Stomach (tissue), 9 donors: ENCODE measurements around the gene C1QB. TPM values are rescaled to one million over a fixed set of nuclear protein-coding genes. Genes with fewer than 3 reads are reported as not detected.

ENCODE experiments used
- DNase-seq, 2 donors: peaks; one replicate each; pipeline versions ENCODE4 v3.0.0 to v3.0.0-alpha.2; 2013 to 2019
- H3K27ac ChIP-seq, 5 donors: fragments of 200-600 bp in 4 of 5; sonication (generic) in 4 of 5; one replicate each; pipeline ENCODE4 v1.5.1; 2013 to 2019; ENCODE audit warnings: mild to moderate bottlenecking in 1 of 5, moderate library complexity in 1 of 5
- H3K27me3 ChIP-seq, 3 donors: fragments of 200-600 bp; sonication (generic); one replicate each; pipeline ENCODE4 v1.5.1; 2017 to 2019; ENCODE audit warnings: mixed run types in 1 of 3
- H3K36me3 ChIP-seq, 4 donors: fragments of 200-600 bp; sonication (generic); 1 replicate in 3 of 4; 2 replicates in 1 of 4; pipeline ENCODE4 v1.5.1; 2016 to 2019
- H3K4me1 ChIP-seq, 4 donors: fragments of 200-600 bp; sonication (generic); one replicate each; pipeline ENCODE4 v1.5.1; 2016 to 2019
- H3K4me3 ChIP-seq, 4 donors: fragments of 200-600 bp; sonication (generic) in 3 of 4; one replicate each; pipeline ENCODE4 v1.5.1; 2016 to 2019; ENCODE audit warnings: mild to moderate bottlenecking in 1 of 4
- H3K9me3 ChIP-seq, 4 donors: fragments of 200-600 bp; sonication (generic); one replicate each; pipeline ENCODE4 v1.5.1; 2016 to 2019
- EP300 ChIP-seq: sonication (generic); formaldehyde crosslinking; IDR thresholded peaks from one replicate; pipeline ENCODE4 v1.6.1; 2017; ENCODE audit warnings: antibody characterized with exemption
- POLR2A ChIP-seq, 4 donors: fragments of 450-650 bp; IDR thresholded peaks; one replicate each; pipeline ENCODE4 v1.6.1; 2016; ENCODE audit warnings: antibody characterized with exemption in 4 of 4, control low read depth in 2 of 4, mild to moderate bottlenecking in 1 of 4, moderate library complexity in 1 of 4
- POLR2AphosphoS5 ChIP-seq, 3 donors: sonication (generic); formaldehyde crosslinking; IDR thresholded peaks; one replicate each; pipeline ENCODE4 v1.6.1; 2016; ENCODE audit warnings: antibody characterized with exemption in 3 of 3
- WGBS, 5 donors: extraction: QIAGEN DNeasy Blood & Tissue Kit in 3 of 5; methylation state at CpG; one replicate each; pipeline versions ENCODE4 v1.1.5 to v1.1.7; 2013 to 2018; 5-methylcytosine and 5-hydroxymethylcytosine counted together
- intact Hi-C: fragments of 100-400 bp; cut with DNase I; formaldehyde crosslinking; loops from one replicate; pipeline ENCODE4 v1.15.1; 2023; ENCODE audit warnings: low total_unique reads
- polyA plus RNA-seq, 3 donors: library from polyadenylated mRNA; stranded (reverse); fragments of 200-250 nt; gene quantifications; one replicate each; pipeline ENCODE4 v1.2.3, GENCODE V29; 2013
- total RNA-seq, 5 donors: library from RNA; depleted of rRNA; stranded (reverse); fragments of >200 nt; gene quantifications; one replicate each; pipeline versions ENCODE4 v1.1.0 to v1.2.3, GENCODE V29; 2014 to 2016
- TF ChIP-seq, protein P1 (sequence below), 7 experiments: fragments of 450-650 bp in 4 of 7; fragments of 200-600 bp in 3 of 7; sonication (generic) in 3 of 7; IDR thresholded peaks; one replicate each; pipeline ENCODE4 v1.5.1; 2016 to 2019; ENCODE audit warnings: antibody characterized with exemption in 7 of 7, control low read depth in 2 of 7, mild to moderate bottlenecking in 1 of 7
- donor health status: healthy with polysubstance abuse.
- donor health status: Bipolar disorder and iron deficiency.
- donor health status: healthy.

The C1QB gene
- total and polyA plus RNA-seq, 8 donors: 49.8 to 223 (median 81.2) TPM

- no peaks in the 10 kb centered on the region for H3K9me3 ChIP-seq
- H3K4me3 ChIP-seq: no peak overlapping the region
- no peak overlapping the region for H3K27ac ChIP-seq
- TF ChIP-seq EP300 (no peak), POLR2AphosphoS5 (IDR thresholded peaks at IDR 0.05) (no peak), POLR2A (IDR thresholded peaks at IDR 0.05) (no peak)
- TF ChIP-seq, protein P1, sequence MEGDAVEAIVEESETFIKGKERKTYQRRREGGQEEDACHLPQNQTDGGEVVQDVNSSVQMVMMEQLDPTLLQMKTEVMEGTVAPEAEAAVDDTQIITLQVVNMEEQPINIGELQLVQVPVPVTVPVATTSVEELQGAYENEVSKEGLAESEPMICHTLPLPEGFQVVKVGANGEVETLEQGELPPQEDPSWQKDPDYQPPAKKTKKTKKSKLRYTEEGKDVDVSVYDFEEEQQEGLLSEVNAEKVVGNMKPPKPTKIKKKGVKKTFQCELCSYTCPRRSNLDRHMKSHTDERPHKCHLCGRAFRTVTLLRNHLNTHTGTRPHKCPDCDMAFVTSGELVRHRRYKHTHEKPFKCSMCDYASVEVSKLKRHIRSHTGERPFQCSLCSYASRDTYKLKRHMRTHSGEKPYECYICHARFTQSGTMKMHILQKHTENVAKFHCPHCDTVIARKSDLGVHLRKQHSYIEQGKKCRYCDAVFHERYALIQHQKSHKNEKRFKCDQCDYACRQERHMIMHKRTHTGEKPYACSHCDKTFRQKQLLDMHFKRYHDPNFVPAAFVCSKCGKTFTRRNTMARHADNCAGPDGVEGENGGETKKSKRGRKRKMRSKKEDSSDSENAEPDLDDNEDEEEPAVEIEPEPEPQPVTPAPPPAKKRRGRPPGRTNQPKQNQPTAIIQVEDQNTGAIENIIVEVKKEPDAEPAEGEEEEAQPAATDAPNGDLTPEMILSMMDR (IDR thresholded peaks at IDR 0.05): no peak
- peaks cover 0 to 20% (median 0%) of the 10 kb centered on the region in 3 donors for H3K27me3 ChIP-seq
- 83 to 90% (median 88%) methylated on average over 2 of the region's 2 CpGs for WGBS, 5 donors
- no peaks in the 10 kb centered on the region for H3K4me1 ChIP-seq
- DNase-seq: no peak
- no peaks in the 10 kb centered on the region for H3K36me3 ChIP-seq
- intact Hi-C loops: no loop called here
Observed at GRCh38 chr1:22661880-22662279, 8.8 kb downstream of the C1QB start.

DNA sequence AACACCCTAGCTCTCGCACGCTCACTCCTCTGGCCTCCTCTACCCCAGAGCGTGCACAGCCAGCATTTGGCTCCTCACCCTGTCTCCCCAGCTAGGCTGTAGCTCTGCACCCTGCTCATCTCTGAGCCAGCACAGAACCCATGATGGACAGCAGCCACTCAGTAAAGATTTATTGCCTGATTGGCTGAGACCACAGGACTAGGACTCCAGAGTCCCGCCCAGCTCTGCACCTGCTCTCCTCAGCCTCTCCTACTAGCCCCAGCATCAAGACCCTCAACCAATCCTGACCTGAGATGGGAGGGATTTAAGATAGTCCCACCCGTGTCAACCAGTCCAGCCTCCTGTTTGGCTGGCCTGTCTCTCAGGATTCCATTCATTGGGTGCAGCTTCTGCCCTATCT lies 9.3 kb downstream of the C1QB start:
- peak in 1 of 2 donors; percentile 48 for DNase-seq
- TF ChIP-seq, protein P1 (IDR thresholded peaks at IDR 0.05): no peak
- no peak for TF ChIP-seq EP300
- TF ChIP-seq POLR2A (IDR thresholded peaks at IDR 0.05): no peak
- no peak for TF ChIP-seq POLR2AphosphoS5 (IDR thresholded peaks at IDR 0.05)
- WGBS, 5 donors: 60 to 79% (median 65%) methylated on average over 5 of the region's 5 CpGs
- no peak overlapping the region for H3K27ac ChIP-seq
- intact Hi-C loops: no loop called here
- peaks cover 0 to 15% (median 0%) of the 10 kb centered on the region in 3 donors for H3K27me3 ChIP-seq
- no peaks in the 10 kb centered on the region for H3K9me3 ChIP-seq
- H3K4me3 ChIP-seq: no peak overlapping the region
- no peaks in the 10 kb centered on the region for H3K36me3 ChIP-seq
- no peaks in the 10 kb centered on the region for H3K4me1 ChIP-seq

- WGBS, 5 donors: 75 to 85% (median 76%) methylated on average over 7 to 8 of the region's 8 CpGs
- intact Hi-C loops: no loop called here
- no peak overlapping the region for H3K27ac ChIP-seq
Observed at GRCh38 chr1:22662986-22663408, 10.0 kb downstream of the C1QB start.

DNA sequence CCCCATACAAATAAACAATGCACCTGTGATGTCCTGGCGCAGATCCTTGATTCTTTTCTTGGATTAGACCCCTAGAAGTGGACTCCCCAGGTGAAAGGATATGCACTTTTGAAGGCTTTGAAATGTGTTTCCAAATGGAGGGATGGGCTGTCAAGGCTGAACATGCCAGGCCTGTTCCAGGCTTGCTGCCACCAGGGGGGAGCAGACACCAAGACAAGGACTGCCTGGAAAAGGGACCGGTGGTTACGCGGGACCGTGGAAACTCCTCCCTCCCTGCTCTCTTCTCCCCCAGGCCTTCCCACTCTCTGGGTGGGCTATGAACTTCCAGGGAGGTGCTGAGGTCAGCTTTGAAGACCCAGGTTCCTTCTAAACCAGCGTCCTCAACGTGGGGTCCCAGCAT lies 12.7 kb downstream of the C1QB start:
- Histone ChIP-seq H3K4me1 (no peaks in the 10 kb centered on the region), H3K9me3 (no peaks in the 10 kb centered on the region), H3K27me3 (peaks cover 0 to 42% (median 6%) of the 10 kb centered on the region in 3 donors), H3K4me3 (no peak overlapping the region), H3K36me3 (no peaks in the 10 kb centered on the region), H3K27ac (no peak overlapping the region)
- WGBS, 5 donors: 38 to 64% (median 47%) methylated on average over 6 to 7 of the region's 7 CpGs
- TF ChIP-seq, protein P1 (IDR thresholded peaks at IDR 0.05): peak in 2 of 7 experiments; percentile 3 to 16
- no peak for TF ChIP-seq EP300
- TF ChIP-seq POLR2A (IDR thresholded peaks at IDR 0.05): no peak
- TF ChIP-seq POLR2AphosphoS5 (IDR thresholded peaks at IDR 0.05): no peak
- DNase-seq: peak in 1 of 2 donors; percentile 77
- intact Hi-C loops: no loop called here

More at GRCh38 chr1:22662986-22663408, 10.0 kb downstream of the C1QB start:
- Histone ChIP-seq H3K4me1 (no peaks in the 10 kb centered on the region), H3K9me3 (no peaks in the 10 kb centered on the region), H3K27me3 (peaks cover 0 to 16% (median 0%) of the 10 kb centered on the region in 3 donors), H3K36me3 (no peaks in the 10 kb centered on the region), H3K4me3 (no peak overlapping the region)
- no peak for DNase-seq
- TF ChIP-seq, protein P1 (IDR thresholded peaks at IDR 0.05): no peak
